H9 (cell line): ENCODE results near the gene PDPK1. TPM values are rescaled to one million over a fixed set of nuclear protein-coding genes. Genes with fewer than 3 reads are reported as not detected.
"Not testable (repeated sequence)": the region's sequence is repeated elsewhere in the genome, so short reads cannot be mapped to it uniquely, and the experiment has no call there.

ENCODE experiments used
- DNase-seq: peaks from one replicate; pipeline ENCODE4 v3.0.0-alpha.2; 2017
- H2AFZ ChIP-seq: one replicate; pipeline ENCODE4 v1.6.1; 2013; ENCODE audit warnings: mild to moderate bottlenecking, low read length, control low read depth, moderate library complexity
- H2AK5ac ChIP-seq: 2 replicates; pipeline ENCODE4 v1.6.1; 2013; ENCODE audit warnings: low read length, control low read depth, mixed read lengths; ENCODE audit not compliant: insufficient read length
- H2BK120ac ChIP-seq: one replicate; pipeline ENCODE4 v1.6.1; 2013; ENCODE audit warnings: low read depth, mild to moderate bottlenecking, low read length, control low read depth, inconsistent platforms; ENCODE audit not compliant: poor library complexity, severe bottlenecking
- H2BK12ac ChIP-seq: 2 replicates; pipeline ENCODE4 v1.6.1; 2013; ENCODE audit warnings: low read length, control low read depth, mixed read lengths, low read depth; ENCODE audit not compliant: insufficient read length
- H2BK15ac ChIP-seq: 2 replicates; pipeline ENCODE4 v1.6.1; 2013; ENCODE audit warnings: low read depth, low read length, control low read depth
- H2BK20ac ChIP-seq: one replicate; pipeline ENCODE4 v1.6.1; 2013; ENCODE audit warnings: low read depth, mild to moderate bottlenecking, low read length, control low read depth, inconsistent platforms; ENCODE audit not compliant: poor library complexity, severe bottlenecking
- H2BK5ac ChIP-seq: 2 replicates; pipeline ENCODE4 v1.6.1; 2013; ENCODE audit warnings: low read length, control low read depth, mixed read lengths; ENCODE audit not compliant: insufficient read length
- H3K14ac ChIP-seq: 2 replicates; pipeline ENCODE4 v1.6.1; 2013; ENCODE audit warnings: low read length, control low read depth; ENCODE audit not compliant: insufficient read depth
- H3K18ac ChIP-seq: 2 replicates; pipeline ENCODE4 v1.6.1; 2013; ENCODE audit warnings: low read depth, mild to moderate bottlenecking, mixed read lengths, low read length, control low read depth; ENCODE audit not compliant: insufficient read length
- H3K23ac ChIP-seq: 2 replicates; pipeline ENCODE4 v1.6.1; 2013; ENCODE audit warnings: low read length, control low read depth, mixed read lengths, low read depth; ENCODE audit not compliant: insufficient read length
- H3K23me2 ChIP-seq: 2 replicates; pipeline ENCODE4 v1.6.1; 2013; ENCODE audit warnings: low read depth, mild to moderate bottlenecking, mixed read lengths, low read length, control low read depth; ENCODE audit not compliant: insufficient read length, poor library complexity, severe bottlenecking
- H3K27ac ChIP-seq: 2 replicates; pipeline ENCODE4 v1.5.1; 2013; ENCODE audit warnings: low read length, control low read depth, mixed read lengths, low read depth; ENCODE audit not compliant: insufficient read length
- H3K27me3 ChIP-seq: 2 replicates; pipeline ENCODE4 v1.6.1; 2013; ENCODE audit warnings: low read length, control low read depth, inconsistent platforms; ENCODE audit not compliant: insufficient read depth
- H3K4ac ChIP-seq: 2 replicates; pipeline ENCODE4 v1.6.1; 2013; ENCODE audit warnings: low read depth, mild to moderate bottlenecking, control low read depth, inconsistent platforms, low read length, moderate library complexity
- H3K4me1 ChIP-seq: 2 replicates; pipeline ENCODE4 v1.6.1; 2013; ENCODE audit warnings: low read length, control low read depth, inconsistent platforms; ENCODE audit not compliant: insufficient read depth
- H3K4me2 ChIP-seq: 2 replicates; pipeline ENCODE4 v1.6.1; 2013; ENCODE audit warnings: low read length, control low read depth, mixed read lengths; ENCODE audit not compliant: insufficient read length, insufficient read depth
- H3K56ac ChIP-seq: 2 replicates; pipeline ENCODE4 v1.6.1; 2013; ENCODE audit warnings: low read depth, mild to moderate bottlenecking, mixed read lengths, low read length, control low read depth; ENCODE audit not compliant: insufficient read length
- H3K79me1 ChIP-seq: 2 replicates; pipeline ENCODE4 v1.6.1; 2013; ENCODE audit warnings: low read depth, mild to moderate bottlenecking, moderate library complexity, low read length, control low read depth, inconsistent platforms; ENCODE audit not compliant: insufficient read depth, poor library complexity, severe bottlenecking
- H3K79me2 ChIP-seq: 2 replicates; pipeline ENCODE4 v1.6.1; 2013; ENCODE audit warnings: low read length, control low read depth, inconsistent platforms; ENCODE audit not compliant: insufficient read depth
- H3K9ac ChIP-seq: 2 replicates; pipeline ENCODE4 v1.6.1; 2013; ENCODE audit warnings: low read length, control low read depth, mixed read lengths; ENCODE audit not compliant: insufficient read length; ENCODE audit errors: extremely low read depth
- H3K9me3 ChIP-seq: one replicate; pipeline ENCODE4 v1.6.1; 2013; ENCODE audit warnings: low read depth, low read length, inconsistent platforms; ENCODE audit not compliant: control insufficient read depth
- H3T11ph ChIP-seq: one replicate; pipeline ENCODE4 v1.6.1; 2013; ENCODE audit warnings: mild to moderate bottlenecking, low read length, control low read depth, inconsistent platforms
- H4K20me1 ChIP-seq: one replicate; pipeline ENCODE4 v1.6.1; 2013; ENCODE audit not compliant: control insufficient read depth, insufficient read length, insufficient read depth
- H4K5ac ChIP-seq: 2 replicates; pipeline ENCODE4 v1.6.1; 2013; ENCODE audit warnings: low read depth, mild to moderate bottlenecking, mixed read lengths, low read length, control low read depth; ENCODE audit not compliant: insufficient read length
- H4K8ac ChIP-seq: replicated peaks from 2 replicates; pipeline ENCODE4 v1.6.1; 2013; ENCODE audit warnings: low read length, control low read depth, mixed read lengths, low read depth; ENCODE audit not compliant: insufficient read length
- H4K91ac ChIP-seq: 2 replicates; pipeline ENCODE4 v1.6.1; 2013; ENCODE audit warnings: low read depth, mild to moderate bottlenecking, moderate library complexity, mixed read lengths, low read length, control low read depth; ENCODE audit not compliant: insufficient read length
- H3K27ac Mint-ChIP-seq, 3 experiments: 2 replicates in 2 of 3; 3 replicates in 1 of 3; pipeline ENCODE4 v1.8.0; 2020 to 2021; ENCODE audit warnings: mixed read lengths in 3 of 3, mild to moderate bottlenecking in 1 of 3, moderate library complexity in 1 of 3
- H3K27me3 Mint-ChIP-seq: 2 replicates; pipeline ENCODE4 v1.8.0; 2021; ENCODE audit warnings: low read depth, mild to moderate bottlenecking, moderate library complexity, mixed read lengths
- H3K36me3 Mint-ChIP-seq, 3 experiments: 2 replicates in 2 of 3; 3 replicates in 1 of 3; pipeline ENCODE4 v1.8.0; 2020 to 2021; ENCODE audit warnings: low read depth in 3 of 3, mixed read lengths in 3 of 3; ENCODE audit not compliant: insufficient read depth in 1 of 3
- H3K4me1 Mint-ChIP-seq, 2 experiments: 2 replicates each; pipeline ENCODE4 v1.8.0; 2020; ENCODE audit warnings: mixed read lengths in 2 of 2
- H3K4me3 Mint-ChIP-seq, 2 experiments: 2 replicates in 1 of 2; 3 replicates in 1 of 2; pipeline ENCODE4 v1.8.0; 2020 to 2021; ENCODE audit warnings: mild to moderate bottlenecking in 2 of 2, mixed read lengths in 2 of 2, moderate library complexity in 1 of 2
- H3K9me3 Mint-ChIP-seq, 2 experiments: 2 replicates in 1 of 2; 3 replicates in 1 of 2; pipeline ENCODE4 v1.8.0; 2020; ENCODE audit warnings: mild to moderate bottlenecking in 2 of 2, mixed read lengths in 2 of 2, moderate library complexity in 1 of 2
- WGBS: extraction: QIAGEN DNeasy Blood & Tissue Kit; methylation state at CpG from one replicate; pipeline ENCODE4 v1.1.7; 2013; ENCODE audit warnings: missing lambda C conversion rate, low lambda C conversion rate, mixed read lengths; ENCODE audit not compliant: insufficient read length; ENCODE audit errors: extremely low coverage; 5-methylcytosine and 5-hydroxymethylcytosine counted together
- total RNA-seq: library from RNA; stranded (reverse); gene quantifications from 2 replicates; pipeline ENCODE4 v1.2.1, GENCODE V29; 2021

PDPK1 gene
- total RNA-seq, 1 experiment from 2014 or later = 32.8 TPM

DNA sequence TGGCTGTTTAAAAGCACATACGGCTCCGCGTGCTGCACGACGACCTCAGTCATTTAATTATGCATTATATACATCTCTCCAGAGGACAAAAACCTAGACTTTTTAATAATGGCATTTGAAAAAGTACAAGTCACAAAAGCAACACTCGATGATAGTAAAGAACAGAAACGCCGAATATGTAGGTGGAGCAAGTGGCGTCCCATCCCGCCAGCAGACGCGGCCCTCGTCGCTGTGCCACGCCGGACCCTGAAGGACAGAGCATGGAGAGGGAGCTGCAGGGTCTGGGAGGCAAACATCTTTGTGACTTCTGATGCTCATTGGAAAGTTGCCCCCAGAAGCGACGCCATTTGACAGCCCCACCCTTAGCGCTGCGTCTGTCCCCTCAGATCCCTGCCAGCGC, 38.0 kb downstream of the PDPK1 start:
- not testable (repeated sequence) for H3K27me3 ChIP-seq, H3K4ac ChIP-seq, H3K9me3 Mint-ChIP-seq, H3K23ac ChIP-seq, H3K4me2 ChIP-seq, H4K5ac ChIP-seq, DNase-seq, H3K36me3 Mint-ChIP-seq, H2AK5ac ChIP-seq, H3K14ac ChIP-seq, H3K4me1 ChIP-seq, H3K4me1 Mint-ChIP-seq, H2BK20ac ChIP-seq, H2BK12ac ChIP-seq, H3K9ac ChIP-seq, H3K56ac ChIP-seq, H3K23me2 ChIP-seq, H3K79me1 ChIP-seq, H3K4me3 Mint-ChIP-seq, H3T11ph ChIP-seq, H4K8ac ChIP-seq, H3K18ac ChIP-seq, H3K79me2 ChIP-seq, H2BK5ac ChIP-seq, H4K91ac ChIP-seq, H3K27ac ChIP-seq, H2AFZ ChIP-seq, H3K9me3 ChIP-seq, H3K27me3 Mint-ChIP-seq, H4K20me1 ChIP-seq, H2BK120ac ChIP-seq, H3K27ac Mint-ChIP-seq, H2BK15ac ChIP-seq
- no CpG with 5 or more reads among the region's 21 CpGs for WGBS

- H3K18ac ChIP-seq, H3K23me2 ChIP-seq, H3K14ac ChIP-seq, H3K79me1 ChIP-seq, H2BK5ac ChIP-seq, H2AK5ac ChIP-seq, H3K4me1 ChIP-seq, H2AFZ ChIP-seq, H3K27ac ChIP-seq, H3K79me2 ChIP-seq, H3K4me2 ChIP-seq, H3K27me3 Mint-ChIP-seq, DNase-seq, H3K9ac ChIP-seq, H2BK120ac ChIP-seq, H4K5ac ChIP-seq, H3K4me1 Mint-ChIP-seq, H3K56ac ChIP-seq, H3K27ac Mint-ChIP-seq, H2BK12ac ChIP-seq, H3K23ac ChIP-seq, H4K8ac ChIP-seq, H3K9me3 Mint-ChIP-seq, H3K4ac ChIP-seq, H4K91ac ChIP-seq, H3K36me3 Mint-ChIP-seq, H2BK20ac ChIP-seq, H3T11ph ChIP-seq, H3K9me3 ChIP-seq, H3K27me3 ChIP-seq, H3K4me3 Mint-ChIP-seq, H2BK15ac ChIP-seq, H4K20me1 ChIP-seq: not testable (repeated sequence)
- WGBS = no CpG with 5 or more reads among the region's 26 CpGs
Measured at GRCh38 chr16:2577044-2577443, 39.2 kb downstream of the PDPK1 start.
